ENCODE data around the gene KRTAP19-4. TPM values are rescaled to one million over a fixed set of nuclear protein-coding genes. Genes with fewer than 3 reads are reported as not detected.
"Not testable (repeated sequence)": the region's sequence is repeated elsewhere in the genome, so short reads cannot be mapped to it uniquely, and the experiment has no call there.

KRTAP19-4 gene, protein sequence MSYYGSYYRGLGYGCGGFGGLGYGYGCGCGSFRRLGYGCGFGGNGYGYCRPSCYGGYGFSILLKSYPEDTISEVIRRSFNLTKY
- total RNA-seq = not detected
- not detected for polyA plus RNA-seq
- long read RNA-seq, donor 1 = 0 reads
- long read RNA-seq, donor 2 = 0 reads
- long read RNA-seq, donor 3 = 0 reads
- long read RNA-seq, donor 4 = 0 reads
- long read RNA-seq, donor 5 = 0 reads
- long read RNA-seq, donor 6 = 0 reads
- long read RNA-seq, donor 7 = 0 reads
- long read RNA-seq, donor 8 = 0 reads
- long read RNA-seq, donor 9 = 0 reads
- long read RNA-seq, donor 10, partial matches to known transcripts = 0 of 2 reads
- long read RNA-seq, donor 10, other reads (novel, unspliced or antisense) = 0 of 2 reads

- H3K27ac ChIP-seq (ENCODE audit: low read depth in 1 of 2, low read length in 1 of 2) = no peak within 1 kb of the TSS
- H3K36me3 ChIP-seq (ENCODE audit: control insufficient read depth in 2 of 2, insufficient read depth in 2 of 2, low read length in 1 of 2) = no peaks in the 10 kb centered on the region
- H3K9me3 ChIP-seq (ENCODE audit: control insufficient read depth in 2 of 2, insufficient read depth in 1 of 2, low read length in 1 of 2) = no peaks in the 10 kb centered on the region
- no peak for DNase-seq (ENCODE audit: low read depth in 6 of 9, low spot score in 9 of 9)
- H3K4me1 ChIP-seq (ENCODE audit: control insufficient read depth in 2 of 2, insufficient read depth in 2 of 2, low read length in 2 of 2) = no peaks in the 10 kb centered on the region
- WGBS = 87% methylated on average over 4 of the region's 4 CpGs
- no peak within 1 kb of the TSS for H3K4me3 ChIP-seq (ENCODE audit: low read length in 2 of 2)
- H3K27me3 ChIP-seq (ENCODE audit: control insufficient read depth in 2 of 2, insufficient read depth in 1 of 2, low read length in 1 of 2) = no peaks in the 10 kb centered on the region
These were observed at the start of gene KRTAP19-4 for GRCh38 chr21:30497065-30497464. TSS of gene KRTAP19-4 (minus strand) at chr21:30497165. CDS start at chr21:30497110, 55 bp downstream.

DNA sequence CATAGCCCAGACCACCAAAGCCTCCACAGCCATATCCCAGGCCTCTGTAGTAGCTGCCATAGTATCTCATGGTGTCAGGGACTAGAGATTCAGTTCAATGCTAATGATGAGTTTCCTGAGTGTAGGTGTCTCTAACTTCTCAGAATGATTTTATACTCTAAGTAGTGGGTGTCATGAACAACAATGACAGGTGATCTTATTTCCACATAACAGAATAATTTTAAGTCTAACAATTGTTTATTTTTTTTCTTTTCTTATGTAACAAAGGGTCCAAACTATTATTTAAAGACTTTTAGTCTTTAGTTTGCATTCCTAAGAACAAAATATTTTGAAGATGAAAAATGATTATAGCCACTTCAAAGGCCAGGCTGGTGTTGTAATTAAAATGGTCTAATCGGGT lies 44.8 kb upstream of the KRTAP19-4 start, which contains the start of gene KRTAP19-6:
TSS of gene KRTAP19-6 (minus strand) at position 101 of the 400 bp plus-strand sequence. CDS start at position 70, 31 bp downstream.
- no peak for DNase-seq (ENCODE audit: low read depth in 6 of 9, low spot score in 9 of 9)
- H3K4me1 ChIP-seq (ENCODE audit: control insufficient read depth in 2 of 2, insufficient read depth in 2 of 2, low read length in 2 of 2) = no peaks in the 10 kb centered on the region
- WGBS = 96% methylated on average over 1 of the region's 1 CpG
- H3K27me3 ChIP-seq (ENCODE audit: control insufficient read depth in 2 of 2, insufficient read depth in 1 of 2, low read length in 1 of 2) = no peaks in the 10 kb centered on the region
- H3K9me3 ChIP-seq (ENCODE audit: control insufficient read depth in 2 of 2, insufficient read depth in 1 of 2, low read length in 1 of 2) = no peaks in the 10 kb centered on the region
- no peak within 1 kb of the TSS for H3K27ac ChIP-seq (ENCODE audit: low read depth in 1 of 2, low read length in 1 of 2)
- no peak within 1 kb of the TSS for H3K4me3 ChIP-seq (ENCODE audit: low read length in 2 of 2)
- no peaks in the 10 kb centered on the region for H3K36me3 ChIP-seq (ENCODE audit: control insufficient read depth in 2 of 2, insufficient read depth in 2 of 2, low read length in 1 of 2)

DNA sequence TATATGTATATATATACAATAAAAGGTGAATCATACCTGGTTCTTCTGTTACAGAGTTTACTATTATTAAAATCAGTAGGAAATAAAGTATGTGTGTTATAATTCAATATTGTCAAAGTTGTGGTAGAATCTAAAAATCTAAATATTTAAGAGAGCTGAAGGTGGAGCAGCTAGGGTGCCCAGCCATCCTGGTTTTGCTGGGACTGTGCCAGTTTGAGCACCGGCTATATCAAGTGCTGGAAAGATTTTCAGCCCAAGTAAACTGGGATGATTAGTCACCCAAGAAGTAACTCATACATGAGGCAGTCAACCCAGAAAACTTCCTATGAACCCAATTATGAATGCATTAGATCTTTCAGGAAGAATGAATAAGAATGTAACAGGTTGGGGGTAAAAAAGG lies 21.9 kb upstream of the KRTAP19-4 start:
- no peaks in the 10 kb centered on the region for H3K36me3 ChIP-seq (ENCODE audit: control insufficient read depth in 2 of 2, insufficient read depth in 2 of 2, low read length in 1 of 2)
- H3K4me1 ChIP-seq (ENCODE audit: control insufficient read depth in 2 of 2, insufficient read depth in 2 of 2, low read length in 2 of 2) = no peaks in the 10 kb centered on the region
- no peak for DNase-seq (ENCODE audit: low read depth in 6 of 9, low spot score in 9 of 9)
- 95% methylated on average over 1 of the region's 1 CpG for WGBS
- H3K4me3 ChIP-seq (ENCODE audit: low read length in 2 of 2) = no peak overlapping the region
- H3K27ac ChIP-seq (ENCODE audit: low read depth in 1 of 2, low read length in 1 of 2) = no peak overlapping the region
- H3K9me3 ChIP-seq (ENCODE audit: control insufficient read depth in 2 of 2, insufficient read depth in 1 of 2, low read length in 1 of 2) = no peaks in the 10 kb centered on the region
- no peaks in the 10 kb centered on the region for H3K27me3 ChIP-seq (ENCODE audit: control insufficient read depth in 2 of 2, insufficient read depth in 1 of 2, low read length in 1 of 2)

- WGBS = 92% methylated on average over 1 of the region's 1 CpG
These were observed 18.7 kb upstream of the KRTAP19-4 start for GRCh38 chr21:30515681-30516080.

DNA sequence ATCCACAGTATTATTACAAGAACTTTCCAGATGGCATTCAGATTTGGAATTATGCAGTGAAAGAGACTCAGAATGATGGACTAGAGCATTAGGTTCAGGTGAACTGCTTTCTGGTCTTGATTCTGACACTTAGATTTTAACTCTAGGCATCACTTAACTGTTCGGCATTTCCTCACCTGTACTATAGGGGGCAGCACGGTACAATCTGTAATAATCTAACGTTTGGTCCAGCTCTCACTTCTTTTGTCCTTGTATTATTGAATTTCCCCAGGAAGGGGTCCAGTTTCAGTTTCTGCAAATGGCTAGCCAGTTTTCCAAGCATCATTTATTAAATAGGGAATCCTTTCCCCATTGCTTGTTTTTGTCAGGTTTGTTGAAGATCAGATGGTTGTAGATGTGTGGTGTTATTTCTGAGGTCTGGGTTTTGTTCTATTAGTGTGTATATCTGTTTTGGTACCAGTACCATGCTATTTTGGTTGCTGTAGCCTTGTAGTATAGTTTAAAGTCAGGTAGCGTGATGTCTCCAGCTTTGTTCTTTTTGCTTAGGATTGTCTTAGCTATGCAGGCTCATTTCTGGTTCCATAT lies 8.7 kb upstream of the KRTAP19-4 start:
- H3K36me3 ChIP-seq (ENCODE audit: control insufficient read depth in 2 of 2, insufficient read depth in 2 of 2, low read length in 1 of 2); H3K9me3 ChIP-seq (ENCODE audit: control insufficient read depth in 2 of 2, insufficient read depth in 1 of 2, low read length in 1 of 2); H3K4me1 ChIP-seq (ENCODE audit: control insufficient read depth in 2 of 2, insufficient read depth in 2 of 2, low read length in 2 of 2); H3K27ac ChIP-seq (ENCODE audit: low read depth in 1 of 2, low read length in 1 of 2); DNase-seq (ENCODE audit: low read depth in 6 of 9, low spot score in 9 of 9); H3K4me3 ChIP-seq (ENCODE audit: low read length in 2 of 2); H3K27me3 ChIP-seq (ENCODE audit: control insufficient read depth in 2 of 2, insufficient read depth in 1 of 2, low read length in 1 of 2): not testable (repeated sequence)
- WGBS = 26% methylated on average over 4 of the region's 4 CpGs

More at GRCh38 chr21:30515681-30516080, 18.7 kb upstream of the KRTAP19-4 start:
- Histone ChIP-seq H3K4me1 (ENCODE audit: control insufficient read depth in 2 of 2, insufficient read depth in 2 of 2, low read length in 2 of 2) (no peaks in the 10 kb centered on the region), H3K36me3 (ENCODE audit: control insufficient read depth in 2 of 2, insufficient read depth in 2 of 2, low read length in 1 of 2) (no peaks in the 10 kb centered on the region), H3K27ac (ENCODE audit: low read depth in 1 of 2, low read length in 1 of 2) (no peak overlapping the region), H3K9me3 (ENCODE audit: control insufficient read depth in 2 of 2, insufficient read depth in 1 of 2, low read length in 1 of 2) (no peaks in the 10 kb centered on the region), H3K4me3 (ENCODE audit: low read length in 2 of 2) (no peak overlapping the region), H3K27me3 (ENCODE audit: control insufficient read depth in 2 of 2, insufficient read depth in 1 of 2, low read length in 1 of 2) (no peaks in the 10 kb centered on the region)
- no peak for DNase-seq (ENCODE audit: low read depth in 6 of 9, low spot score in 9 of 9)

DNA sequence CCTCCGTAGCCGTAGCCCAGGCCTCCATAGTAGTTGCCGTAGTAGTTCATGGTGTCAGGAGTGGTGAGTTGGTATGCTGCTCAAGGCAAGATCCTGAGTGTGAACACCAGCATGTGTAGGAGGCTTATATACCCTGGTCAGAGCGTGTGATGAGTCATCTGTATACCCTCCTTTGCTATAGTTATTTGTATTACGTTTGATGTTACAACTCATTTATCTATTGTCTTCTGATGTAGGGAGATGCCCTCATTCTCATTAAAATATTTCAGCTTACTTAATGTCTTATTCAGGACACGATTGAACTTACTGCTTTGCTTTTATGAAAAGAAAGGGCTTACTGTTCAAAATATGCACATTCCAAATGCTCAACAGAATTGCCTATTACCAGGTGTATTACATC lies 5.1 kb upstream of the KRTAP19-4 start, which contains the start of gene KRTAP19-5:
TSS of gene KRTAP19-5 (minus strand) at position 101 of the 400 bp plus-strand sequence. CDS start at position 50, 51 bp downstream.
- Histone ChIP-seq H3K4me1 (ENCODE audit: control insufficient read depth in 2 of 2, insufficient read depth in 2 of 2, low read length in 2 of 2) (no peaks in the 10 kb centered on the region), H3K4me3 (ENCODE audit: low read length in 2 of 2) (no peak within 1 kb of the TSS), H3K27ac (ENCODE audit: low read depth in 1 of 2, low read length in 1 of 2) (no peak within 1 kb of the TSS), H3K9me3 (ENCODE audit: control insufficient read depth in 2 of 2, insufficient read depth in 1 of 2, low read length in 1 of 2) (no peaks in the 10 kb centered on the region), H3K27me3 (ENCODE audit: control insufficient read depth in 2 of 2, insufficient read depth in 1 of 2, low read length in 1 of 2) (no peaks in the 10 kb centered on the region), H3K36me3 (ENCODE audit: control insufficient read depth in 2 of 2, insufficient read depth in 2 of 2, low read length in 1 of 2) (no peaks in the 10 kb centered on the region)
- no peak for DNase-seq (ENCODE audit: low read depth in 6 of 9, low spot score in 9 of 9)
- WGBS = 94% methylated on average over 6 of the region's 6 CpGs

DNA sequence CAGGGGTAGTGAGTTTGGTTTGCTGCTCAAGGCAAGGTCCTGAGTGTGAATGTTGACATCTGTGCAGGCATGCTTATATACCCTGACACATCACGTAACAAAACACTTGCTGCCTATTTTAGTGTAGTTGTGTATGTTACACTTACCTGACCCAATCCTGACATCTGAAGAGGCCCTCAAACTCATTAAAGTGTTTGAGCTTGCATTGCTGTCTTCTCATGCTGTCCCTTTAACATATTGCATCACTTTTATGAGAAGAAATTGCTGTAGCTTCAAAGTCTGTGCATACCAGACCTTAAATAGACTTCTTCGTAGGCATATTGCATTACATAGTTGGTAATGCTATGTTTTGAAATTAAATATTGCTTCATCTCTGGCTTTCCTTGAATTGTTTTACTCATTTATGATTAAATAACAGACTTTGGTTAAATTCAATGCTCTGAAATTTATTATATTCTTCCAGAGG lies 5.0 kb downstream of the KRTAP19-4 start, which contains the start of gene KRTAP19-3:
TSS of gene KRTAP19-3 (minus strand) at position 51 of the 466 bp plus-strand sequence. CDS start 56 bp downstream, outside the sequence.
- Histone ChIP-seq H3K27ac (ENCODE audit: low read depth in 1 of 2, low read length in 1 of 2) (peak within 1 kb of the TSS in 1 of 2 donors; percentile 17), H3K36me3 (ENCODE audit: control insufficient read depth in 2 of 2, insufficient read depth in 2 of 2, low read length in 1 of 2) (no peaks in the 10 kb centered on the region), H3K4me3 (ENCODE audit: low read length in 2 of 2) (no peak within 1 kb of the TSS), H3K4me1 (ENCODE audit: control insufficient read depth in 2 of 2, insufficient read depth in 2 of 2, low read length in 2 of 2) (no peaks in the 10 kb centered on the region), H3K27me3 (ENCODE audit: control insufficient read depth in 2 of 2, insufficient read depth in 1 of 2, low read length in 1 of 2) (no peaks in the 10 kb centered on the region), H3K9me3 (ENCODE audit: control insufficient read depth in 2 of 2, insufficient read depth in 1 of 2, low read length in 1 of 2) (peaks cover 0 to 3% of the 10 kb centered on the region in 2 donors)
- WGBS = 92% methylated on average over 2 of the region's 2 CpGs
- DNase-seq (ENCODE audit: low read depth in 6 of 9, low spot score in 9 of 9) = no peak

DNA sequence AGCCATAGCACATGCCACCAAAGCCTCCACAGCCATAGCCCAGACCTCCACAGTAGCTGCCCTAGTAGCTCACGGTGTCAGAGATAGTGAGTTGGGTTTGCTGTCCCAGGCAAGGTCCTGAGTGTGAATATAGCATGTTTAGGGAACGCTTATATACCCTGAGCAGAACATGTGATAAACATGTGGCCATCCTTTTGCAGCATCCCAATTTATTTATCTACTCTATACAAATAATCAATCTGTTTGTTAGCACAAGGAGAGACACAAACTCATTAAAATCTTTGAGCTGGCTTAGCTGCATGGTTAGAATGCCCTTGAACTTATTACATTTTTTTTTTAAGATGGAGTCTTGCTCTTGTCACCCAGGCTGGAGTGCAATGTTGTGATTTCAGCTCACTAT lies 9.6 kb downstream of the KRTAP19-4 start, which contains the start of gene KRTAP19-2:
TSS of gene KRTAP19-2 (minus strand) at position 101 of the 400 bp plus-strand sequence. CDS start at position 13, 88 bp downstream.
- DNase-seq (ENCODE audit: low read depth in 6 of 9, low spot score in 9 of 9) = no peak
- WGBS = 95% methylated on average over 2 of the region's 2 CpGs
- H3K9me3 ChIP-seq (ENCODE audit: control insufficient read depth in 2 of 2, insufficient read depth in 1 of 2, low read length in 1 of 2) = peaks cover 0 to 11% of the 10 kb centered on the region in 2 donors
- H3K27ac ChIP-seq (ENCODE audit: low read depth in 1 of 2, low read length in 1 of 2) = no peak within 1 kb of the TSS
- H3K4me1 ChIP-seq (ENCODE audit: control insufficient read depth in 2 of 2, insufficient read depth in 2 of 2, low read length in 2 of 2) = no peaks in the 10 kb centered on the region
- no peaks in the 10 kb centered on the region for H3K27me3 ChIP-seq (ENCODE audit: control insufficient read depth in 2 of 2, insufficient read depth in 1 of 2, low read length in 1 of 2)
- H3K4me3 ChIP-seq (ENCODE audit: low read length in 2 of 2) = no peak within 1 kb of the TSS
- H3K36me3 ChIP-seq (ENCODE audit: control insufficient read depth in 2 of 2, insufficient read depth in 2 of 2, low read length in 1 of 2) = no peaks in the 10 kb centered on the region

- Histone ChIP-seq H3K4me1 (ENCODE audit: control insufficient read depth in 2 of 2, insufficient read depth in 2 of 2, low read length in 2 of 2) (no peaks in the 10 kb centered on the region), H3K36me3 (ENCODE audit: control insufficient read depth in 2 of 2, insufficient read depth in 2 of 2, low read length in 1 of 2) (no peaks in the 10 kb centered on the region), H3K4me3 (ENCODE audit: low read length in 2 of 2) (no peak overlapping the region), H3K27ac (ENCODE audit: low read depth in 1 of 2, low read length in 1 of 2) (no peak overlapping the region), H3K27me3 (ENCODE audit: control insufficient read depth in 2 of 2, insufficient read depth in 1 of 2, low read length in 1 of 2) (no peaks in the 10 kb centered on the region), H3K9me3 (ENCODE audit: control insufficient read depth in 2 of 2, insufficient read depth in 1 of 2, low read length in 1 of 2) (peaks cover 0 to 11% of the 10 kb centered on the region in 2 donors)
- 73% methylated on average over 2 of the region's 2 CpGs for WGBS
- no peak for DNase-seq (ENCODE audit: low read depth in 6 of 9, low spot score in 9 of 9)
These were observed 10.8 kb downstream of the KRTAP19-4 start for GRCh38 chr21:30486180-30486579.
